NCI-H82 treated with DMSO at 0.1 percent for 48 hours (cell line): Measurements from ENCODE around the gene ZSCAN12.

Experiments used
- DNase-seq: peaks from one replicate; lab custom pipeline; 2025; ENCODE audit not compliant: unreplicated experiment; lab: John Stamatoyannopoulos, UW

Gene ZSCAN12

GRCh38 chr6:28333047-28333446, 66.5 kb downstream of the ZSCAN12 start:
- no peak for DNase-seq

DNA sequence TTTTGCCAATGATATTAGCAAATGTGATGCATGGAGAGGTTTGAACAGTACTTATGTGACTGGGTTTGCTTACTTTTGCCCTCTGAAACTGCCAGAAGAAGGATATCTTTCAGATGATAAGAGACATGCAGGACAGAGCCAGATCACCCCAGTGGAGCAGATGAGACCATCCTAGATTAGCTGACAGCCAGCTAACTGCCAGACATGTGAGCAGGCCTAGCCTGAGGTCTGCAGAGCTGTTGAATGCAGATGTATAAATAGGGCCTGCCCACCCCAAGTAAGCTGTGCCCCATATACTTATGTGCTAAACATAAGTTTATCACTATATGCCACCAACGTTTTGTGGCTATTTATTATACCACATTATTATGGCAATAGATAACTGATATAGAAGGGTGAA, 69.5 kb downstream of the ZSCAN12 start:
- no peak for DNase-seq
